ENCODE measurements around the gene PRR29.
"Not testable (repeated sequence)": the region's sequence is repeated elsewhere in the genome, so short reads cannot be mapped to it uniquely, and the experiment has no call there.

PRR29 gene

GRCh38 chr17:64006361-64007088, 8.4 kb downstream of the PRR29 start:
- Mint-ChIP-seq H3K4me3 (peak overlapping the region in 1 of 2 donors; percentile 6), H3K9me3 (no peaks in the 10 kb centered on the region), H3K4me1 (peaks cover 33 to 59% of the 10 kb centered on the region in 2 donors), H3K27ac (peak overlapping the region; percentile 59), H3K27me3 (no peaks in the 10 kb centered on the region), H3K36me3 (peaks cover 34 to 42% of the 10 kb centered on the region in 2 donors)
- DNase-seq: no peak
- ATAC-seq (replicated peaks): peak; percentile 71 to 81

DNA sequence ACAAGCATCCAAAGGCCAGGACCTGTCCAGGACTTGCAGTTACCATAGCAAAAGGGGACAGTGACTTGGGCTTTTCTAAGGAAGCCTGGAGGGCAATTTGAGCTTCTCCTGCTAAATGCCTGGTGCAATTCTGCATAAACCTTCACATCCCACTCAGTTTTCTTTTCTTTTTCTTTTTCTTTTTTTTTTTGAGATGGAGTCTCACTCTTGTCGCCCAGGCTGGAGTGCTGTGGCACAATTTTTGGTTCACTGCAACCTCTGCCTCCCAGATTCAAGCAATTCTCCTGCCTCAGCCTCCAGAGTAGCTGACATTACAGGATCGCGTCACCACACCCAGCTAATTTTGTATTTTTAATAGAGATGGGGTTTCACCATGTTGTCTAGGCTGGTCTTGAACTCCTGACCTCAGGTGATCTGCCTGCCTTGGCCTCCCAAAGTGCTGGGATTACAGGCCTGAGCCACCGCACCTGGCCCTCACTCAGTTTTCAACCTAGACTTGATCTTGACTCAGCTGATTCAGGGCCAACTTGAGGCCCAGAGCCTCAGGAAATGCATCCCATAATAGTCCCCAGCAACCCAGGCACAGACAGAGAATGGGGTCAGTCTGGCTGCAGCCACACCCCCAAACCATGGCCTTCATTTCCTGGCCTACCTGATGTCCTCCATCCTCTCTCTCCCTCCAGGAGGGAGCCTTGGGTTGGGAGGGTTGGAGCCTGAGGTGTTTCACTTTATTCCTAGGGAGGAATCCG, 9.1 kb downstream of the PRR29 start:
- H3K27me3 Mint-ChIP-seq; ATAC-seq (replicated peaks); DNase-seq; H3K9me3 Mint-ChIP-seq: not testable (repeated sequence)
- H3K4me3 Mint-ChIP-seq: peak overlapping the region in 1 of 2 donors; percentile 54
- H3K27ac Mint-ChIP-seq: peak overlapping the region; percentile 69
- H3K4me1 Mint-ChIP-seq: peaks cover 36 to 64% of the 10 kb centered on the region in 2 donors
- peaks cover 34 to 42% of the 10 kb centered on the region in 2 donors for H3K36me3 Mint-ChIP-seq

- peak overlapping the region; percentile 68 for H3K27ac Mint-ChIP-seq
- no peaks in the 10 kb centered on the region for H3K9me3 Mint-ChIP-seq
- no peaks in the 10 kb centered on the region for H3K27me3 Mint-ChIP-seq
- H3K36me3 Mint-ChIP-seq: peaks cover 34 to 42% of the 10 kb centered on the region in 2 donors
- H3K4me1 Mint-ChIP-seq: peaks cover 36 to 64% of the 10 kb centered on the region in 2 donors
- H3K4me3 Mint-ChIP-seq: no peak overlapping the region
- ATAC-seq (replicated peaks) (no peak), DNase-seq (no peak)
These were observed 9.7 kb downstream of the PRR29 start for GRCh38 chr17:64007838-64008282.

DNA sequence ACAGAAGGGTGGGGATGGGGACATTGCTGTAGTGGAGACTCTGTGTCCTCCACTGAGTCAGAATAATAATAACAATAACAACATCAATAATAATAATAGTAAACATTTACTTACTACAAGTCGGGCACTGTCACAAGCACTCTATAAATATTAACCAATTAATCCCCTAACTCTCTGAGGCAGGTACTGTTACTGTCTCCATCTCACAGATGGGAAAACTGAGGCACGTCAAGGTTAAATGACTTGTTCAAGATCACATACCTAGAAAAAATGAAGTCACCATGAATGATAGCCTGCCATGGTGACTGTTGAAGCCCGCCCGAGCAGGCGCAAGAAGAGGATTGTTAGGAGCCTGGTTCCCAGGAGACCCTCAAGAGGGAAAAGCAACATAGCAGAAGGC, 10.2 kb downstream of the PRR29 start:
- Mint-ChIP-seq H3K27me3 (no peaks in the 10 kb centered on the region), H3K27ac (no peak overlapping the region), H3K9me3 (no peaks in the 10 kb centered on the region), H3K4me1 (peaks cover 37 to 69% of the 10 kb centered on the region in 2 donors), H3K4me3 (no peak overlapping the region), H3K36me3 (peaks cover 32 to 38% of the 10 kb centered on the region in 2 donors)
- no peak for DNase-seq
- ATAC-seq (replicated peaks): no peak

DNA sequence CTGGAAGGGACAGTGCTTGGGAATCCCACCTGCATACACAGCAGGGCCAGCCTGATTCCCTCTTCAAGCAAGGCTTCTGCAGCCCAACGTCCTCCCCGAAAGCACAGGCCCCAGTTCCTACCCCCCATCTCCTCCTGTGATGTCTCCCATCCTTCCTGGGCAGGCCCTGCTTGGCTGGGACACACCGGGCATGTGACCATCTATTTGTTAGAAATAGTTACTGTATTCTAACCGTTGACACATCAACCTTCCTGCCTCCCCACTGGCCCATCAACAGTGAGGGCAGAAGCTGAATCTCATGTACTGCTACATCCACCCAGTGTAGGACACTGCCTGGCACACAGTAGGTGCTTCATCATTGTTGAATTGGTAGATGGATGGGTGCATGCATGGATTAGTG, 10.7 kb downstream of the PRR29 start:
- Mint-ChIP-seq H3K27ac (peak overlapping the region; percentile 56), H3K4me1 (peaks cover 37 to 71% of the 10 kb centered on the region in 2 donors)

DNA sequence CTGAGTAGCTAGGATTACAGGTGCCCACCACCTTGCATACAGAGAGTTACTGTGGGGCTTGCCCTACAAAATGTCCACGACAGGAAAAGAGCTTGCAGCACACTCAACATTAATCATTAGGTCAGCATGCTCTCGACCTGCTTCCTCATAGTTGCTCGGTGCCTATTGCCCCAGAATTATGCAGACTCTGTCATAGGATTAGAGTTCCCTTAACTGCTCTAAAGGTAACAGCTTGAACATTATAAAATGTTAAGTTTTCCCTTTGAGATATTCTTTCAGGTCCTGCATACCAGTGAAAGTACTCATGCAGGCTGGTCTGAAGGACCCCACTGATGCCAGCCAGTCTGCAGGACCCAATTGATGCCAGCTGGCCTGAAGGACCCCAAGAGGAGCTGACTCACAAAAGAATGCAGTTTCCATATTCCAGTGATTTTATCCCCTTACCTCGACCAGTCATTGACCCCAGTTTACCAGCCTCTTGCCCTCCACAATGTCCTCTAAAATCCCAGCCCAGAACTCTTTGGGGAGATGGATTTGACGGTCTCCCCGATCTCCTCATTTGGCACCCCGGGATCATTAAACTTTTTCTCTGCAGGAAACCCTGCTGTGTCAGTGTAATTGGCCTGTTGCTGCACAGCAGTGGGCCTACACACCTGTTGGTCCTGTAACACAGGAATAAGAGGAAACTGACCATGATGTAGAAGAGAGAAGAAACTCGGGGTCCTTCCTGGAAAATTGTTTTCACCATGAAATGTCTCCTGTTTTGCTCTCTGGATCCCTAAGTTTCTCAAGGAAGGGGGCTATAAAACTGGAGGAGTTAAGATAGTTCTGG, 11.6 kb downstream of the PRR29 start:
- no peaks in the 10 kb centered on the region for H3K27me3 Mint-ChIP-seq
- H3K27ac Mint-ChIP-seq: peak overlapping the region; percentile 59
- peaks cover 43 to 81% of the 10 kb centered on the region in 2 donors for H3K4me1 Mint-ChIP-seq
- ATAC-seq (replicated peaks) (no peak), DNase-seq (no peak)
- H3K4me3 Mint-ChIP-seq: no peak overlapping the region
- no peaks in the 10 kb centered on the region for H3K9me3 Mint-ChIP-seq
- peaks cover 21 to 25% of the 10 kb centered on the region in 2 donors for H3K36me3 Mint-ChIP-seq

More for the DNA sequence above, 10.7 kb downstream of the PRR29 start:
- Mint-ChIP-seq H3K9me3 (no peaks in the 10 kb centered on the region), H3K4me3 (no peak overlapping the region), H3K36me3 (peaks cover 27 to 33% of the 10 kb centered on the region in 2 donors), H3K27me3 (no peaks in the 10 kb centered on the region)
- DNase-seq (no peak), ATAC-seq (replicated peaks) (no peak)

- Mint-ChIP-seq H3K36me3 (peaks cover 7 to 8% of the 10 kb centered on the region in 2 donors), H3K9me3 (no peaks in the 10 kb centered on the region)
- ATAC-seq (replicated peaks): no peak
These were observed 17.3 kb downstream of the PRR29 start for GRCh38 chr17:64015447-64015846.

GRCh38 chr17:64016231-64016784, 18.2 kb downstream of the PRR29 start:
- H3K4me1 Mint-ChIP-seq: peaks cover 36 to 69% of the 10 kb centered on the region in 2 donors
- peaks cover 7 to 8% of the 10 kb centered on the region in 2 donors for H3K36me3 Mint-ChIP-seq
- ATAC-seq (replicated peaks) (no peak), DNase-seq (no peak)
- no peaks in the 10 kb centered on the region for H3K27me3 Mint-ChIP-seq
- H3K9me3 Mint-ChIP-seq: no peaks in the 10 kb centered on the region
- peak overlapping the region; percentile 84 for H3K27ac Mint-ChIP-seq
- peak overlapping the region; percentile 52 to 77 for H3K4me3 Mint-ChIP-seq

More at GRCh38 chr17:64015447-64015846, 17.3 kb downstream of the PRR29 start:
- H3K4me3 Mint-ChIP-seq: peak overlapping the region; percentile 25 to 65
- H3K27me3 Mint-ChIP-seq: no peaks in the 10 kb centered on the region
- DNase-seq: no peak
- peaks cover 33 to 71% of the 10 kb centered on the region in 2 donors for H3K4me1 Mint-ChIP-seq
- H3K27ac Mint-ChIP-seq: peak overlapping the region; percentile 76

- peak overlapping the region; percentile 33 for H3K27ac Mint-ChIP-seq
- DNase-seq: no peak
- peaks cover 34 to 67% of the 10 kb centered on the region in 2 donors for H3K4me1 Mint-ChIP-seq
- H3K4me3 Mint-ChIP-seq: peak overlapping the region; percentile 52 to 77
- no peaks in the 10 kb centered on the region for H3K9me3 Mint-ChIP-seq
- peaks cover 3 to 4% of the 10 kb centered on the region in 2 donors for H3K36me3 Mint-ChIP-seq
- no peak for ATAC-seq (replicated peaks)
- H3K27me3 Mint-ChIP-seq: no peaks in the 10 kb centered on the region
These were observed 18.8 kb downstream of the PRR29 start for GRCh38 chr17:64016974-64017373.

GRCh38 chr17:64017381-64017980, 19.3 kb downstream of the PRR29 start:
- H3K36me3 Mint-ChIP-seq: peaks cover 3 to 4% of the 10 kb centered on the region in 2 donors
- peaks cover 35 to 71% of the 10 kb centered on the region in 2 donors for H3K4me1 Mint-ChIP-seq
- H3K9me3 Mint-ChIP-seq: no peaks in the 10 kb centered on the region
- ATAC-seq (replicated peaks) (no peak), DNase-seq (no peak)
- H3K27me3 Mint-ChIP-seq: no peaks in the 10 kb centered on the region
- H3K27ac Mint-ChIP-seq: peak overlapping the region; percentile 90
- peak overlapping the region; percentile 62 to 78 for H3K4me3 Mint-ChIP-seq

DNA sequence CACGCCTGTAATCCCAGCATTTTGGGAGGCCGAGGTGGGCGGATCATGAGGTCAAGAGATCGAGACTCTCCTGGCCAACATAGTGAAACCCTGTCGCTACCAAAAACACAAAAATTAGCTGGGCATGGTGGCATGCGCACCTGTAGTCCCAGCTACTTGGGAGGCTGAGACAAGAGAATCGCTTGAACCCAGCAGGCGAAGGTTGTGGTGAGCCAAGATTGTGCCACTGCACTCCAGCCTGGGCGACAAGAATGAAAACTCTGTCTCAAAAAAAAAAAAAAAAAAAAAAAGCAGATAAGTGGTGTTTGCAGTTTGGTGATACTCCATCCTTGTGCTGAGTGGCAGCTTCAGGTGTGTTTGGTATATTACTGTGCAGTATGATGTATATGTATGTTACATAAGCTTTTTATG, 21.4 kb downstream of the PRR29 start:
- not testable (repeated sequence) for H3K36me3 Mint-ChIP-seq, H3K9me3 Mint-ChIP-seq, H3K27me3 Mint-ChIP-seq, DNase-seq
- Mint-ChIP-seq H3K4me3 (peak overlapping the region; percentile 92), H3K27ac (peak overlapping the region; percentile 98), H3K4me1 (peaks cover 30 to 73% of the 10 kb centered on the region in 2 donors)
- peak; percentile 21 to 27 for ATAC-seq (replicated peaks)

DNA sequence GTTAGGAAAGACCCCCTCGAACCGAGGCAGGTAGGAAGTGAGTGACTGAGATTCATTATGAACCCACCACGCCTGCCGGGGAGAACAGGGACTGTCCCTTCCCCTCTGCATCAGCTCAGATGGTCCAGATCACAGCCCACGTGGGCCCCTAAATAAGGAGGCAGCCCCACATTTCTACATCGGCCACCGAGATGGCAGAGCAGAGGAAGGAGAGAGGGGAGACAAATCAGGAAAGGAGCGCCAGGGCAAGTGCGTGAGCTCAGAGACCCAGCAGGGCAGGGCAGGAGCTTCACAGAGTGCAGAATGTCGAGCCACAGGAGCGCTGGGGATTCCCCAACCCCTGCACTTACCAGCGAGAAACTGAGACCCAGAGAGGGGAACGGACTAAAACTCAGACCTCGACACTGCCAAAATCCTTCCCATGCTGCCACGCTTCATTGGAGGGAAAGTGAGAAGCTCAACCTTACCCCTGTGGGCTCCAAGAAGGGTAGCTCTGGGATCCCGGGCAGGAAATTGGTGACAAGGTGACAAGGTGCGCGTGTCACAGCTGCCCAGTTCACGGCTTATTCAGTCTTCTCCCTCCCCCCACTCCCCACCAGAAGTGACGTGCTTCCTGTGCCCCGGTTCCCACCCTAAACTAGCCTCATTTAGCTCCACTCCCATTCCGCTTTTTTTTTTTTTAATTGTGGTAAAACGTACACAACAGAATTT, 22.1 kb downstream of the PRR29 start, which contains the start of gene ICAM2:
Gene ICAM2, minus strand, starts transcription at position 578 of the 711 bp plus-strand sequence. CDS start 13,942 bp downstream, outside the sequence.
- H3K9me3 Mint-ChIP-seq: no peaks in the 10 kb centered on the region
- H3K27ac Mint-ChIP-seq: peak within 1 kb of the TSS; percentile 98
- peaks cover 3 to 4% of the 10 kb centered on the region in 2 donors for H3K36me3 Mint-ChIP-seq
- DNase-seq (peak; percentile 75), ATAC-seq (replicated peaks) (peak; percentile 82 to 83)
- H3K4me1 Mint-ChIP-seq: peaks cover 28 to 73% of the 10 kb centered on the region in 2 donors
- peak within 1 kb of the TSS; percentile 92 for H3K4me3 Mint-ChIP-seq
- H3K27me3 Mint-ChIP-seq: no peaks in the 10 kb centered on the region

All from stimulated activated naive B cell treated with anti-CD40 and anti-IgM and Interleukin-4, amounts not matched to agents 10 μg/mL and 1 μg/mL and 100 μg/mL, for 72 hours (primary cell).